Uterus (tissue), 4 donors: ENCODE measurements around the gene EIF3M. TPM values are rescaled to one million over a fixed set of nuclear protein-coding genes. Genes with fewer than 3 reads are reported as not detected.
"Not testable (repeated sequence)": the region's sequence is repeated elsewhere in the genome, so short reads cannot be mapped to it uniquely, and the experiment has no call there.

ENCODE experiments used
- DNase-seq, 2 donors: peaks; one replicate each; pipeline ENCODE4 v3.0.0-alpha.2; 2019 to 2020
- H3K27ac ChIP-seq, 2 donors: fragments of 200-600 bp; sonication (generic); 1 replicate in 1 of 2; 2 replicates in 1 of 2; pipeline ENCODE4 v1.5.1; 2016 to 2018
- H3K27me3 ChIP-seq, 2 donors: fragments of 200-600 bp; sonication (generic); one replicate each; pipeline ENCODE4 v1.5.1; 2018 to 2019; ENCODE audit warnings: control low read depth in 1 of 2
- H3K36me3 ChIP-seq, 2 donors: fragments of 200-600 bp; sonication (generic); one replicate each; pipeline ENCODE4 v1.5.1; 2019; ENCODE audit warnings: control low read depth in 1 of 2
- H3K4me1 ChIP-seq, 2 donors: fragments of 200-600 bp; sonication (generic); one replicate each; pipeline ENCODE4 v1.5.1; 2018 to 2019; ENCODE audit warnings: control low read depth in 1 of 2
- H3K4me3 ChIP-seq, 2 donors: fragments of 200-600 bp; sonication (generic); 1 replicate in 1 of 2; 2 replicates in 1 of 2; pipeline ENCODE4 v1.5.1; 2018 to 2019; ENCODE audit warnings: mild to moderate bottlenecking in 1 of 2
- H3K9me3 ChIP-seq, 2 donors: fragments of 200-600 bp; sonication (generic); one replicate each; pipeline ENCODE4 v1.5.1; 2019; ENCODE audit warnings: control low read depth in 1 of 2
- POLR2A ChIP-seq, 2 donors: fragments of 450-650 bp; IDR thresholded peaks; one replicate each; pipeline ENCODE4 v1.6.1; 2016; ENCODE audit warnings: antibody characterized with exemption in 2 of 2, mild to moderate bottlenecking in 1 of 2, moderate library complexity in 1 of 2
- intact Hi-C: fragments of 100-400 bp; cut with DNase I; formaldehyde crosslinking; loops from one replicate; pipeline ENCODE4 v1.15.1; 2023; ENCODE audit warnings: low total_unique reads
- total RNA-seq, 4 donors: library from RNA; depleted of rRNA in 3 of 4; stranded (reverse); fragments of >200 nt in 3 of 4; gene quantifications; one replicate each; pipeline versions ENCODE4 v1.1.0 to v1.2.4, GENCODE V29; 2014 to 2023
- TF ChIP-seq, protein P1 (sequence below), 4 experiments: fragments of 200-600 bp in 2 of 4; fragments of 450-650 bp in 2 of 4; sonication (generic) in 2 of 4; IDR thresholded peaks; one replicate each; pipeline ENCODE4 v1.5.1; 2016 to 2019; ENCODE audit warnings: antibody characterized with exemption in 4 of 4, mild to moderate bottlenecking in 2 of 4, moderate library complexity in 1 of 4
- donor health status: DM: yes; HTN: yes; CAD: no.

EIF3M gene
- total RNA-seq, 4 donors from 2014 or later: 96.8 to 611 (median 225) TPM

DNA sequence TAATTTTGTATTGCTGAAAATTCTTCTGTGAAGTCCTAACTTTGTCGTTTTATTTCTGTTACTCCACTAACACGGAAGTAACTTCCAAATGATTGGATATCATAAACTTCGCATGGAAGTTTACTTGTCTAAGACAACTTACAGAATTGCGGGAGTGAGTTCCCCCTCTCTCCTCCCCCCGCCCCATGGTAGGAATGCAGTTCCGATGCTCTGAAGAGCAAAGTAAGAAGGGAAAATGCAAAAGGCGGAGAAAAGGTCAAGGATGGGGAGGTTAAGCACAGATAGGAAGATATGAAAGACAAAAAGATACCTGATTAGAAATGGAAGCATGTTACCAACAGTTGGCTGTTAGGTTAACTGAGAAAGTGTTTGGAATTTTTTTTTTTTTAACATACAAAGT, 1.3 kb downstream of the EIF3M start:
- Histone ChIP-seq H3K4me1 (peaks cover 0 to 4% of the 10 kb centered on the region in 2 donors), H3K36me3 (no peaks in the 10 kb centered on the region), H3K27ac (no peak overlapping the region), H3K4me3 (peak overlapping the region; percentile 56 to 95), H3K9me3 (no peaks in the 10 kb centered on the region), H3K27me3 (no peaks in the 10 kb centered on the region)
- TF ChIP-seq POLR2A (IDR thresholded peaks at IDR 0.05): no peak
- TF ChIP-seq, protein P1, sequence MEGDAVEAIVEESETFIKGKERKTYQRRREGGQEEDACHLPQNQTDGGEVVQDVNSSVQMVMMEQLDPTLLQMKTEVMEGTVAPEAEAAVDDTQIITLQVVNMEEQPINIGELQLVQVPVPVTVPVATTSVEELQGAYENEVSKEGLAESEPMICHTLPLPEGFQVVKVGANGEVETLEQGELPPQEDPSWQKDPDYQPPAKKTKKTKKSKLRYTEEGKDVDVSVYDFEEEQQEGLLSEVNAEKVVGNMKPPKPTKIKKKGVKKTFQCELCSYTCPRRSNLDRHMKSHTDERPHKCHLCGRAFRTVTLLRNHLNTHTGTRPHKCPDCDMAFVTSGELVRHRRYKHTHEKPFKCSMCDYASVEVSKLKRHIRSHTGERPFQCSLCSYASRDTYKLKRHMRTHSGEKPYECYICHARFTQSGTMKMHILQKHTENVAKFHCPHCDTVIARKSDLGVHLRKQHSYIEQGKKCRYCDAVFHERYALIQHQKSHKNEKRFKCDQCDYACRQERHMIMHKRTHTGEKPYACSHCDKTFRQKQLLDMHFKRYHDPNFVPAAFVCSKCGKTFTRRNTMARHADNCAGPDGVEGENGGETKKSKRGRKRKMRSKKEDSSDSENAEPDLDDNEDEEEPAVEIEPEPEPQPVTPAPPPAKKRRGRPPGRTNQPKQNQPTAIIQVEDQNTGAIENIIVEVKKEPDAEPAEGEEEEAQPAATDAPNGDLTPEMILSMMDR (IDR thresholded peaks at IDR 0.05): no peak
- DNase-seq: no peak
- intact Hi-C loops: no loop called here

- TF ChIP-seq, protein P1 (IDR thresholded peaks at IDR 0.05): peak in 1 of 4 experiments; percentile 7
- no peak for TF ChIP-seq POLR2A (IDR thresholded peaks at IDR 0.05)
- intact Hi-C loops: no loop called here
- no peak for DNase-seq
- Histone ChIP-seq H3K4me1 (peaks cover 0 to 4% of the 10 kb centered on the region in 2 donors), H3K27me3 (no peaks in the 10 kb centered on the region), H3K4me3 (no peak overlapping the region), H3K9me3 (no peaks in the 10 kb centered on the region), H3K27ac (no peak overlapping the region), H3K36me3 (no peaks in the 10 kb centered on the region)
These were observed 3.1 kb downstream of the EIF3M start for GRCh38 chr11:32586576-32587190.

- no peaks in the 10 kb centered on the region for H3K36me3 ChIP-seq
- intact Hi-C loops: no loop called here
- H3K4me3 ChIP-seq: no peak overlapping the region
- TF ChIP-seq, protein P1 (IDR thresholded peaks at IDR 0.05): no peak
- no peak for TF ChIP-seq POLR2A (IDR thresholded peaks at IDR 0.05)
- H3K9me3 ChIP-seq: no peaks in the 10 kb centered on the region
- DNase-seq: no peak
- no peak overlapping the region for H3K27ac ChIP-seq
- H3K4me1 ChIP-seq: no peaks in the 10 kb centered on the region
- H3K27me3 ChIP-seq: no peaks in the 10 kb centered on the region
These were observed 10.6 kb downstream of the EIF3M start for GRCh38 chr11:32594272-32594671.

DNA sequence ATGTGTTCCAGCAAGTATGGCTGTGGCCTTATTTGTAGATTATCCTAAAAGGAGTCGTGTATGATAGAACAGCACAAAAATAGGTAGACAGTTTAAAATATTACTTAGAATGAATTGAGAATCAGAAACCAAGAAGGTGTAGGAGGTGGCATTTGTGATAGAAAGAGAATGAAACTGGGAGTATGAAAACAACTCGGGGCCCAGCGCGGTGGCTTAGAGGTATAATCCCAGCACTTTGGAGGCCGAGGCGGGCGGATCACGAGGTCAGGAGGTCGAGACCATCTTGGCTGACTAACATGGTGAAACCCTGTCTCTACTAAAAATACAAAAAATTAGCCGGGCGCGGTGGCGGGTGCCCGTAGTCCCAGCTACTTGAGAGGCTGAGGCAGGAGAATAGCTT, 12.5 kb downstream of the EIF3M start:
- H3K4me1 ChIP-seq, H3K27ac ChIP-seq, H3K27me3 ChIP-seq, H3K36me3 ChIP-seq, H3K9me3 ChIP-seq, H3K4me3 ChIP-seq, DNase-seq, intact Hi-C loops: not testable (repeated sequence)

- intact Hi-C loops: no loop called here
- no peak for DNase-seq
These were observed 14.3 kb downstream of the EIF3M start for GRCh38 chr11:32597921-32598320.

More at GRCh38 chr11:32597921-32598320, 14.3 kb downstream of the EIF3M start:
- Histone ChIP-seq H3K36me3 (no peaks in the 10 kb centered on the region), H3K27ac (no peak overlapping the region), H3K27me3 (no peaks in the 10 kb centered on the region), H3K4me3 (no peak overlapping the region), H3K9me3 (no peaks in the 10 kb centered on the region), H3K4me1 (peaks cover 0 to 7% of the 10 kb centered on the region in 2 donors)
- no peak for TF ChIP-seq POLR2A (IDR thresholded peaks at IDR 0.05)
- TF ChIP-seq, protein P1 (IDR thresholded peaks at IDR 0.05): no peak
